ENCODE data around the gene COQ2.
"Not testable (repeated sequence)": the region's sequence is repeated elsewhere in the genome, so short reads cannot be mapped to it uniquely, and the experiment has no call there.

Gene COQ2

GRCh38 chr4:83247415-83248357 is 36.9 kb downstream of the COQ2 start:
- DNase-seq: no peak

GRCh38 chr4:83241132-83241531 is 43.5 kb downstream of the COQ2 start:
- DNase-seq: no peak

GRCh38 chr4:83240379-83240875 is 44.2 kb downstream of the COQ2 start:
- DNase-seq: no peak

GRCh38 chr4:83238393-83239248 is 46.0 kb downstream of the COQ2 start:
- no peak for DNase-seq

- no peak for DNase-seq
Observed at GRCh38 chr4:83237591-83237990, 47.0 kb downstream of the COQ2 start.

- not testable (repeated sequence) for DNase-seq
Observed at GRCh38 chr4:83235645-83236133, 48.9 kb downstream of the COQ2 start.

GRCh38 chr4:83234902-83235644 is 49.5 kb downstream of the COQ2 start:
- DNase-seq: no peak

GRCh38 chr4:83234387-83234786 is 50.2 kb downstream of the COQ2 start:
- not testable (repeated sequence) for DNase-seq

- DNase-seq: no peak
Observed at GRCh38 chr4:83232082-83232481, 52.5 kb downstream of the COQ2 start.

GRCh38 chr4:83231620-83232076 is 53.0 kb downstream of the COQ2 start:
- DNase-seq: no peak

GRCh38 chr4:83230928-83231327 is 53.7 kb downstream of the COQ2 start:
- no peak for DNase-seq

- DNase-seq: no peak
Observed at GRCh38 chr4:83229791-83230190, 54.8 kb downstream of the COQ2 start.

- no peak for DNase-seq
Observed at GRCh38 chr4:83228231-83228630, 56.4 kb downstream of the COQ2 start.

GRCh38 chr4:83224502-83225197 is 59.9 kb downstream of the COQ2 start:
- DNase-seq: no peak

GRCh38 chr4:83223781-83224180 is 60.8 kb downstream of the COQ2 start:
- no peak for DNase-seq

GRCh38 chr4:83221897-83222441 is 62.6 kb downstream of the COQ2 start:
- no peak for DNase-seq

- peak; percentile 64 for DNase-seq
Observed at GRCh38 chr4:83219344-83220331, 65.0 kb downstream of the COQ2 start.

- DNase-seq: no peak
Observed at GRCh38 chr4:83217721-83218522, 66.7 kb downstream of the COQ2 start.

GRCh38 chr4:83216959-83217683 is 67.5 kb downstream of the COQ2 start:
- no peak for DNase-seq

Data from NCI-H1105 (cell line).